ENCODE measurements around the gene AGMAT.

- TF ChIP-seq HDAC2 (IDR thresholded peaks at IDR 0.05; ENCODE audit: borderline replicate concordance in 1 of 2, low read depth in 2 of 2, low read length in 2 of 2) (no peak), CTCF (IDR thresholded peaks at IDR 0.05; ENCODE audit: control extremely low read depth in 1 of 3, insufficient read depth in 1 of 3, low read depth in 1 of 3, low read length in 3 of 3) (no peak), TAF1 (IDR thresholded peaks at IDR 0.05; ENCODE audit: low read depth, low read length) (no peak), SIX5 (IDR thresholded peaks at IDR 0.05; ENCODE audit: low read depth, low read length) (no peak), POLR2A (IDR thresholded peaks at IDR 0.05; ENCODE audit: control extremely low read depth in 1 of 2, low read depth in 2 of 2, low read length in 2 of 2) (no peak), BCL11A (IDR thresholded peaks at IDR 0.05; ENCODE audit: low read depth in 2 of 2, low read length in 2 of 2) (no peak), MAX (IDR thresholded peaks at IDR 0.05) (no peak), CHD2 (IDR thresholded peaks at IDR 0.05; ENCODE audit: low read length) (no peak), CBX5 (IDR thresholded peaks at IDR 0.05; ENCODE audit: low read depth, low read length) (no peak)
- TF ChIP-seq, protein P1, sequence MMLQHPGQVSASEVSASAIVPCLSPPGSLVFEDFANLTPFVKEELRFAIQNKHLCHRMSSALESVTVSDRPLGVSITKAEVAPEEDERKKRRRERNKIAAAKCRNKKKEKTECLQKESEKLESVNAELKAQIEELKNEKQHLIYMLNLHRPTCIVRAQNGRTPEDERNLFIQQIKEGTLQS (IDR thresholded peaks at IDR 0.05; ENCODE audit: insufficient read depth, low read depth, low read length) = no peak
Measured at GRCh38 chr1:15595809-15596617, 11.2 kb upstream of the AGMAT start.
